Neural progenitor cell (in vitro differentiated cells): ENCODE results near the gene KIF16B. TPM values are rescaled to one million over a fixed set of nuclear protein-coding genes. Genes with fewer than 3 reads are reported as not detected.
"Not testable (repeated sequence)": the region's sequence is repeated elsewhere in the genome, so short reads cannot be mapped to it uniquely, and the experiment has no call there.

Experiments used
- DNase-seq: peaks from one replicate; pipeline ENCODE4 v3.0.0-alpha.2; 2016; ENCODE audit warnings: low spot score
- H2AFZ ChIP-seq: fragments of 200-600 bp; sonication (generic); replicated peaks from 2 replicates; pipeline ENCODE4 v1.6.1; 2016; ENCODE audit warnings: antibody characterized with exemption
- H3F3A ChIP-seq: fragments of 200-600 bp; sonication (generic); 2 replicates; pipeline ENCODE4 v1.6.1; 2016; ENCODE audit warnings: antibody characterized with exemption, low read depth
- H3K27ac ChIP-seq: fragments of 200-600 bp; sonication (generic); 2 replicates; pipeline ENCODE4 v1.5.1; 2016; ENCODE audit warnings: mild to moderate bottlenecking
- H3K27me3 ChIP-seq: fragments of 200-600 bp; sonication (generic); 2 replicates; pipeline ENCODE4 v1.6.1; 2016; ENCODE audit warnings: mild to moderate bottlenecking, moderate library complexity
- H3K36me3 ChIP-seq: fragments of 200-600 bp; sonication (generic); 2 replicates; pipeline ENCODE4 v1.5.1; 2016
- H3K4me1 ChIP-seq: fragments of 200-600 bp; sonication (generic); 2 replicates; pipeline ENCODE4 v1.6.1; 2016; ENCODE audit warnings: mixed run types
- H3K4me2 ChIP-seq: fragments of 200-600 bp; sonication (generic); 2 replicates; pipeline ENCODE4 v1.6.1; 2016
- H3K4me3 ChIP-seq: fragments of 200-600 bp; sonication (generic); 2 replicates; pipeline ENCODE4 v1.5.1; 2016
- H3K79me2 ChIP-seq: fragments of 200-600 bp; sonication (generic); 2 replicates; pipeline ENCODE4 v1.6.1; 2016; ENCODE audit warnings: low read depth
- H3K9ac ChIP-seq: fragments of 200-600 bp; sonication (generic); 2 replicates; pipeline ENCODE4 v1.6.1; 2016
- H3K9me3 ChIP-seq: fragments of 200-600 bp; sonication (generic); 2 replicates; pipeline ENCODE4 v1.5.1; 2016; ENCODE audit warnings: low read depth
- H4K20me1 ChIP-seq: fragments of 200-600 bp; sonication (generic); 2 replicates; pipeline ENCODE4 v1.6.1; 2016; ENCODE audit warnings: low read depth
- H3K27ac Mint-ChIP-seq: 3 replicates; pipeline ENCODE4 v1.8.0; 2021; ENCODE audit warnings: mixed read lengths
- H3K27me3 Mint-ChIP-seq: 2 replicates; pipeline ENCODE4 v1.8.0; 2022; ENCODE audit warnings: low read depth, mild to moderate bottlenecking, inconsistent platforms, moderate library complexity, mixed read lengths; ENCODE audit not compliant: insufficient read depth
- H3K36me3 Mint-ChIP-seq: 3 replicates; pipeline ENCODE4 v1.8.0; 2021; ENCODE audit warnings: mixed read lengths
- H3K4me1 Mint-ChIP-seq: 3 replicates; pipeline ENCODE4 v1.8.0; 2021; ENCODE audit warnings: mixed read lengths
- H3K4me3 Mint-ChIP-seq: 3 replicates; pipeline ENCODE4 v1.8.0; 2021; ENCODE audit warnings: mild to moderate bottlenecking, moderate library complexity, mixed read lengths
- H3K9me3 Mint-ChIP-seq: 3 replicates; pipeline ENCODE4 v1.8.0; 2020; ENCODE audit warnings: mixed read lengths
- CTCF ChIP-seq: fragments of 200-600 bp; sonication (generic); IDR thresholded peaks from 2 replicates; pipeline ENCODE4 v1.5.1; 2017; ENCODE audit warnings: antibody characterized with exemption, mild to moderate bottlenecking
- EZH2 ChIP-seq: fragments of 200-600 bp; sonication (generic); IDR thresholded peaks from 2 replicates; pipeline ENCODE4 v1.6.1; 2017; ENCODE audit warnings: antibody characterized with exemption, mild to moderate bottlenecking, moderate library complexity
- EZH2phosphoT487 ChIP-seq: fragments of 200-600 bp; sonication (generic); IDR thresholded peaks from 2 replicates; pipeline ENCODE4 v1.6.1; 2017; ENCODE audit warnings: antibody characterized with exemption
- total RNA-seq: library from RNA; depleted of rRNA; stranded (reverse); fragments of >200 nt; gene quantifications from 2 replicates; pipeline ENCODE4 v1.2.3, GENCODE V29; 2015; ENCODE audit warnings: low replicate concordance

KIF16B gene
- total RNA-seq, 1 donor from 2014 or later = 15.5 TPM

DNA sequence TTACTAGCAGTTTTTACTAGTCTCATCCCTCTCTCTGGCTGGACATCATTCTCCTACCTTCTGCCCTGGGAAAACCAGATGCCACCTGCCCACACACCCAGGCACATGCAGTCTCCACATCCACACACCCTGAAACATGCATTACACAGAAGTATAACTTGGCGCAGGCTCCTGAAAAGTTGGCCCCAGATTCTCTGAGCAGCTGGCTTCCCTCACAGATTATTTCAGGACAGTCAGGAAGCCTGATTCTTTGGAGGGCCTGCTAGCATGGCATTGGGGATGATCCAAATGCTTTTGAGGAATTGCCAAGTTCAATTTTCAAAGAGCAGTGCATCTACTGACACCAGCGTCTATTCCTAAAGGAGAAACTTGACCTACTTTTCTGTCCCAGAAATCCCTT lies 27.8 kb upstream of the KIF16B start:
- Histone ChIP-seq H4K20me1 (no peaks in the 10 kb centered on the region), H3K9ac (no peak overlapping the region), H3K27ac (no peak overlapping the region), H2AFZ (no peak overlapping the region), H3K27me3 (no peaks in the 10 kb centered on the region), H3K79me2 (no peaks in the 10 kb centered on the region), H3K4me3 (no peak overlapping the region), H3K9me3 (no peaks in the 10 kb centered on the region), H3K4me1 (no peaks in the 10 kb centered on the region), H3K4me2 (no peak overlapping the region), H3F3A (no peaks in the 10 kb centered on the region), H3K36me3 (no peaks in the 10 kb centered on the region)
- no peak for DNase-seq
- Mint-ChIP-seq H3K27me3 (peaks cover 3% of the 10 kb centered on the region), H3K4me1 (no peaks in the 10 kb centered on the region), H3K36me3 (no peaks in the 10 kb centered on the region), H3K9me3 (no peaks in the 10 kb centered on the region), H3K27ac (no peak overlapping the region), H3K4me3 (no peak overlapping the region)
- no peak for TF ChIP-seq EZH2phosphoT487
- TF ChIP-seq EZH2 = no peak
- no peak for TF ChIP-seq CTCF

GRCh38 chr20:16599257-16599656 lies 26.0 kb upstream of the KIF16B start:
- Mint-ChIP-seq H3K4me3 (no peak overlapping the region), H3K9me3 (no peaks in the 10 kb centered on the region), H3K27ac (no peak overlapping the region), H3K4me1 (no peaks in the 10 kb centered on the region), H3K27me3 (peaks cover 3% of the 10 kb centered on the region), H3K36me3 (no peaks in the 10 kb centered on the region)
- Histone ChIP-seq H3K79me2 (no peaks in the 10 kb centered on the region), H3K4me2 (no peak overlapping the region), H3K36me3 (no peaks in the 10 kb centered on the region), H3F3A (no peaks in the 10 kb centered on the region), H2AFZ (no peak overlapping the region), H3K4me1 (no peaks in the 10 kb centered on the region), H3K9me3 (no peaks in the 10 kb centered on the region), H3K4me3 (no peak overlapping the region), H3K27ac (no peak overlapping the region), H3K9ac (no peak overlapping the region), H4K20me1 (no peaks in the 10 kb centered on the region), H3K27me3 (no peaks in the 10 kb centered on the region)
- TF ChIP-seq EZH2phosphoT487 = no peak
- no peak for TF ChIP-seq EZH2
- no peak for TF ChIP-seq CTCF
- no peak for DNase-seq

GRCh38 chr20:16596991-16597390 lies 23.7 kb upstream of the KIF16B start:
- Mint-ChIP-seq H3K4me1 (no peaks in the 10 kb centered on the region), H3K27ac (no peak overlapping the region), H3K9me3 (no peaks in the 10 kb centered on the region), H3K36me3 (no peaks in the 10 kb centered on the region), H3K4me3 (no peak overlapping the region), H3K27me3 (peaks cover 3% of the 10 kb centered on the region)
- no peak overlapping the region for H3K27ac ChIP-seq
- no peaks in the 10 kb centered on the region for H3K4me1 ChIP-seq
- no peak overlapping the region for H3K9ac ChIP-seq
- no peaks in the 10 kb centered on the region for H3K36me3 ChIP-seq
- no peak overlapping the region for H3K4me3 ChIP-seq
- H3F3A ChIP-seq = no peaks in the 10 kb centered on the region
- TF ChIP-seq EZH2 (no peak), CTCF (no peak), EZH2phosphoT487 (no peak)
- H2AFZ ChIP-seq = no peak overlapping the region
- no peaks in the 10 kb centered on the region for H4K20me1 ChIP-seq
- H3K27me3 ChIP-seq = no peaks in the 10 kb centered on the region
- no peaks in the 10 kb centered on the region for H3K79me2 ChIP-seq
- DNase-seq = no peak
- H3K4me2 ChIP-seq = no peak overlapping the region
- H3K9me3 ChIP-seq = no peaks in the 10 kb centered on the region

DNA sequence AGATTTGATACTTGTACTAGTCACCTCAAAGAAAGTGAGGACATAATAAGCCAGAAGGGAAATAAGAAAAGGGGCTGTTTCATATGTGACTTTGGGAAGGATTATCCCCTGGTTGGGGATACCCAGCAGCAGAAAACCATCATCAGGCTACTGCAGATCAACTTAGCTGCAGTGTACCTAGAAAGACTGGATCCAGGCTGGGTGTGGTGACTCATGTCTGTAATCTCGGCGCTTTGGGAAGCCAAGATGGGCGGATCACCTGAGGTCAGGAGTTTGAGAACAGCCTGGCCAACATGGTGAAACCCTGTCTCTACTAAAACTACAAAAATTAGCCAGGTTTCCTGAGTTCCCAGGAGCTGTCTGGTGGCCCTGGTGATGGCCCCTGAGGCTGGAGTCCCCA lies 23.2 kb upstream of the KIF16B start:
- H3K27me3 ChIP-seq, H3K27ac Mint-ChIP-seq, H3K27me3 Mint-ChIP-seq, DNase-seq, H3K4me2 ChIP-seq, H3K36me3 ChIP-seq, H3K27ac ChIP-seq, H3K9me3 Mint-ChIP-seq, H3K4me1 Mint-ChIP-seq, H4K20me1 ChIP-seq, H3K79me2 ChIP-seq, H3K9ac ChIP-seq, H3K4me3 ChIP-seq, H3K36me3 Mint-ChIP-seq, H3K9me3 ChIP-seq, H3K4me3 Mint-ChIP-seq, H3K4me1 ChIP-seq, H3F3A ChIP-seq, H2AFZ ChIP-seq: not testable (repeated sequence)
